VCaP (cell line): ENCODE results near the gene ISG15.

Source experiments
- H3K27ac ChIP-seq: fragments of 450-650 bp; 2 replicates; pipeline ENCODE4 v1.5.1; 2017
- TF ChIP-seq, protein P1 (sequence below): fragments of 450-650 bp; conservative IDR thresholded peaks from 2 replicates; pipeline ENCODE4 v1.5.1; 2017; ENCODE audit warnings: mild to moderate bottlenecking, moderate library complexity

The ISG15 gene

DNA sequence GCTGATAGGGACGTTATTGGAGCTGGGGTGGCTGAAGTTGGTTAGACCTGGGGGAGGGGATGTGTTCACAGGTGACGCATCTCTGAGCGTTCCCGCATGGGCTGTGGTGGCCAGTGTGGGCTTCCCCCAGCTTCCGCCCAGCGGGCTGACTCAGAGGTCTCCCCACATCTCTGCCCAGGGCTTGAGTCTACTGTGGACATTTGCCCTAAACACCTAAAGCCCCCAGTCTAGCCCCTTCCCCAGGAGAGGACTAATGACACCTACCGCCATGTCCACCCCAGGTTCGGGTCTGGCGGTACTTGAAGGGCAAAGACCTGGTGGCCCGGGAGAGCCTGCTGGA is 8.6 kb downstream of the ISG15 start:
- TF ChIP-seq, protein P1, sequence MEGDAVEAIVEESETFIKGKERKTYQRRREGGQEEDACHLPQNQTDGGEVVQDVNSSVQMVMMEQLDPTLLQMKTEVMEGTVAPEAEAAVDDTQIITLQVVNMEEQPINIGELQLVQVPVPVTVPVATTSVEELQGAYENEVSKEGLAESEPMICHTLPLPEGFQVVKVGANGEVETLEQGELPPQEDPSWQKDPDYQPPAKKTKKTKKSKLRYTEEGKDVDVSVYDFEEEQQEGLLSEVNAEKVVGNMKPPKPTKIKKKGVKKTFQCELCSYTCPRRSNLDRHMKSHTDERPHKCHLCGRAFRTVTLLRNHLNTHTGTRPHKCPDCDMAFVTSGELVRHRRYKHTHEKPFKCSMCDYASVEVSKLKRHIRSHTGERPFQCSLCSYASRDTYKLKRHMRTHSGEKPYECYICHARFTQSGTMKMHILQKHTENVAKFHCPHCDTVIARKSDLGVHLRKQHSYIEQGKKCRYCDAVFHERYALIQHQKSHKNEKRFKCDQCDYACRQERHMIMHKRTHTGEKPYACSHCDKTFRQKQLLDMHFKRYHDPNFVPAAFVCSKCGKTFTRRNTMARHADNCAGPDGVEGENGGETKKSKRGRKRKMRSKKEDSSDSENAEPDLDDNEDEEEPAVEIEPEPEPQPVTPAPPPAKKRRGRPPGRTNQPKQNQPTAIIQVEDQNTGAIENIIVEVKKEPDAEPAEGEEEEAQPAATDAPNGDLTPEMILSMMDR: no peak
- no peak overlapping the region for H3K27ac ChIP-seq

DNA sequence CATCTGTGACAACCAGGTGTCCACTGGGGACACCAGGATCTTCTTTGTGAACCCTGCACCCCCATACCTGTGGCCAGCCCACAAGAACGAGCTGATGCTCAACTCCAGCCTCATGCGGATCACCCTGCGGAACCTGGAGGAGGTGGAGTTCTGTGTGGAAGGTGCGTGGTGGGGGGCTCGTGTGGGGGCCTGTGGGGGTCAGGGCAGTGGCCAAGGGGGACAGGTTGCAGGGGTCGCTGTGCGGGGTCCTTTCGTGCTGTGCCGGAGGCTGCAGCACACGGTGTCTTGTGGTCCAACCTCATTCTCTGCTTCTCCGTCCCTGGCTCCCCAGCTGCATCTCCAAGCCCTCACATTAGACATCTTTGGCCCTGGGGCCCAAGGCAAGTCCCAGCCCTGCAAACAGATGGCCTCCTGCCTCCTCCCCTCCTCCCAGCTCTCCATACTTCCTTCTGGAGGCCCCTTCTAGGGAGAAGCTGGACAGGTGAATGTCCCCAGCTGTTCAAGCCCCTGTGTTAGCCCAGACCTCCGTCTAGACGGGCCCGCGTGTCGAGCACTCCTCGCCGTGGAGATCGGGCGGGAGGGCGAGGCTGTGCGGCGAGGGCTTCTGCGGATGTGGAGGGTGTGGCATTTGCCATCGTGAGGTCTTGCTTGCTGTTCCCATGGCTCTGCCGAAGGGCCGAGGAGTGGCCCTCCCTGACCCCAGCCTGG is 9.2 kb downstream of the ISG15 start:
- H3K27ac ChIP-seq: no peak overlapping the region
- TF ChIP-seq, protein P1: no peak

DNA sequence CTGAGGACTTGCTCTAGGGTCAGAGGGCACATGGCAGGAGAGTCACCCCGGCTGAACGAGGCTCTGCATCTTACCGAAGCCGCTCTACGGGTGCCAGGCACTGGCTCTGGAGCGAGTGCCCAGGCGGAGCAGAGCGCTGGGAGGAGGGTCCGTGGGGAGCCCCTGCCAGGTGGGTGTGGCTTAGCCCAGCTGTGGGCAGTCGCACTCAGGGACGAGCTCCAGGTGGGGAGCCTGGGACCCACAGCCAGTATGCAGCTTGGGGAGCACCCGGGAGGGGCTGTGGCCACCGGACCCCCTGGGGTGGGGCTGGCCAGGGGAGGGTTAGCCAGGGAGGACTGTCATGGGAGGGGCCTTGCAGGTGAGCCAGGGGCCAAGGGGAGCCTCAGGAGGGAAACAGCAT is 10.4 kb downstream of the ISG15 start:
- TF ChIP-seq, protein P1: no peak
- H3K27ac ChIP-seq: no peak overlapping the region

DNA sequence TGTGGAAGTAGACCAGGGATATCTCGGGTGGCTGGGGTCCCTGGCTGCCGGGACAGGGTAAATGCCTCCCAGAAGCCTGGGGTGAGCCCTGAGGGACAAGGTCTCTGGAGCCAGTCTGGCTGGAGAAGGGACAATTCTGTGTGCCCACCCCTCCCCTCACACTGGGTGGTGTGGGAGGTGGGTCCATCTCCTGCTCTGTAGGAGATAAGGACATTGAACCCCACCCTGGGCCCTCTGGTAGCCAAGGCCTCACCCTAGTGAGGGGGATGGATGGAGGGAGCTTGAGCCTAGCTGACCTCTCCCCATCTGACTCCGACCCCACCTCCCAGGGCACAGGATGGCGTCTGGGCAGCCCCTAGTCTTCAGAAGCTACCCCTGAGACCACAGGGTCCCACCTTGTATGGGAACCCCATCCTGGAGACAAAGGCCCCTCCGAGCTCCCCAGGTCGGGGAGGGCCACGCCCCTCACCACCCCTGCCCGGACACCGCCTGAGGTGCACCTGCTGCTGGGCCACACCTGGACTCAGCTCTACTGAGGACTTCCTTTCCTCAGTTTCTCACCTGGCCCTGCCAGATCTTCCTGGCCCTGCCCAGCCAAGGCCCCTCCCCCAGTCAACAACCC is 11.0 kb downstream of the ISG15 start:
- no peak overlapping the region for H3K27ac ChIP-seq
- TF ChIP-seq, protein P1: no peak

DNA sequence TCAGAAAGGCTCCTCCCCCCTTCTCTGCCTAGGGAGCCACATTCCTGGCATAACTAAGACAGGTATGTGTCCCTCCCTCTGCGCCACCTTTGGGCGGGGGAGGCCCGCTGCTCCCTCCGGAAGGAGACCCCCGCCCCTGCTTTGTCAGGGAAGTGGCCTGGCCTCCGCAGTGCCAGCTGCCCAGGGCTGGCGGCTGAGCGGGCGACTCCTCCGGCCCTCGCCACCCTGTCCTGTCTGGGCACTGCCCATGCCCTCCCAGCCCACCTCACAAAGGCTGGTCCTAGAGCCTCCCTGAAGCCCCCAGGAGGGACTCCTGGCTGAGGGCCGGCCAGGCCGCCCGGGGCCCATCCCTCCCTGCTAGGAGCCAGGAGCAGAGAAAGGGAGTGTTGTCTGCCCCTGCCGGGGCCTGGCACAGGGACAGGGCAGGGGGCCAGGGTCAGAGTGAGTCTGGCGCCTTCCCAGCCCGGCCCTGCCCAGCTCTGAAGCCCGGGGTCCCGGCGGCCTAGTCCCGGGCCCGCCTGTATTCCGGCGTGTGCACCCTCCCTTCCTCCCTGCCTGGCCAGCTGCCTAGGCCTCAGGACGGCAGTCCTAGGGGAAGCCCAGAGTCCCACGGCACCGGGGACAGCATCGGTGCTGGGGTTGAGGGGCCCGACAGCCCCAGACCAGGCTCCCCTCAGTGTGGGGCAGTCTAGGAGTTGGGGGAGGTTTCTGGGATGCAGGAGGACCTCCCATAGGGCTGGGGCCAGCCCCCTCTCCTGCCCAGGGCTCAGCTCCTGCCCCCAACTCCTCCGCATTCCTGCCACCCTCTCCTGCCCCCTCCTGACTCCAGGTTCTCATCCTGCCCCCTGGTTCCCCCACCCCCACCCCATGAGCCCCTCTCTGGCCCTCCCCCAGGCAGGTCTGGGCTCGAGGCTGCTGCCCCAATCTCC is 11.7 kb downstream of the ISG15 start:
- no peak overlapping the region for H3K27ac ChIP-seq
- TF ChIP-seq, protein P1: no peak

DNA sequence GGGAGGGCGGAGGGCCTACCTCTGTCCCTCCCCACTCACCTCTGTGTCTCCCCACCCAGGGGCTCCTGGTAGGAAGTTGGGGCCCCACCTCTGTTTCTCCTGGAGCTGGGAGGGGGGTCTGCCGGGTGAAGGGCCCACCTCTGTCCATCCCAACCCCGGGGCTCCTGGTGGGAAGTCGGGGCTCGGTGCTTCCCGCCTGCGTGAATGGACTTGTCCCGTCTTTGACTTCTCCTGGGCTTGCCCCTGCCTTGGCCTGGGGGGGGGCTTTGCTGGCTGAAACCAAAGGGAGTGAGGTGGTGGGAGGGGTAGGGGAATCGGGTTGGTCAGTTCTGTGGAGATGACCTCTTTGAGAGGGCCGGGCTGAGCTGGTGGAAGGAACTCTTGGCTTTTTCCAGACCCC is 12.4 kb downstream of the ISG15 start:
- TF ChIP-seq, protein P1: no peak
- H3K27ac ChIP-seq: no peak overlapping the region
